Measurements from ENCODE around the gene CHMP3. TPM values are rescaled to one million over a fixed set of nuclear protein-coding genes. Genes with fewer than 3 reads are reported as not detected.
A peak's percentile ranks its signal among the peaks of the same experiment; 100 is the strongest.

Gene CHMP3
- total and polyA plus RNA-seq, 2 of the 8 experiments (the other 6 are each of a cell fraction or from before 2014, with no cell fraction given): 11.7 to 21.9 TPM

GRCh38 chr2:86562922-86563649 is at the start of gene CHMP3 (continued):
- TF ChIP-seq USF2 (IDR thresholded peaks at IDR 0.05; ENCODE audit: low read length) (no peak), KDM5A (IDR thresholded peaks at IDR 0.05; ENCODE audit: low read length) (no peak), YY1 (IDR thresholded peaks at IDR 0.05; ENCODE audit: low read depth, low read length) (no peak), RFX5 (IDR thresholded peaks at IDR 0.05; ENCODE audit: borderline replicate concordance, low read depth, low read length) (no peak), TAF1 (IDR thresholded peaks at IDR 0.05; ENCODE audit: low read depth, low read length) (peak; percentile 80), CTCF (IDR thresholded peaks at IDR 0.05; ENCODE audit: control extremely low read depth in 1 of 3, insufficient read depth in 1 of 3, low read depth in 1 of 3, low read length in 3 of 3) (no peak), CBX5 (IDR thresholded peaks at IDR 0.05; ENCODE audit: low read depth, low read length) (no peak), RBBP5 (IDR thresholded peaks at IDR 0.05; ENCODE audit: borderline replicate concordance, low read depth, low read length) (no peak), TCF12 (IDR thresholded peaks at IDR 0.05; ENCODE audit: low read depth, low read length) (no peak), CEBPB (IDR thresholded peaks at IDR 0.05; ENCODE audit: low read depth, low read length) (no peak), NANOG (IDR thresholded peaks at IDR 0.05; ENCODE audit: insufficient read depth, low read depth, low read length, poor library complexity, severe bottlenecking) (no peak), JUND (IDR thresholded peaks at IDR 0.05; ENCODE audit: low read length) (peak; percentile 97), GABPA (IDR thresholded peaks at IDR 0.05; ENCODE audit: borderline replicate concordance, insufficient read depth, low read length) (peak; percentile 43; the same call in 1 of the 2 replicates), EGR1 (IDR thresholded peaks at IDR 0.05; ENCODE audit: borderline replicate concordance, low read depth, low read length) (no peak), TEAD4 (IDR thresholded peaks at IDR 0.05; ENCODE audit: low read depth, low read length) (no peak), EZH2 (IDR thresholded peaks at IDR 0.05; ENCODE audit: low read depth, low read length, severe bottlenecking) (no peak), ATF3 (IDR thresholded peaks at IDR 0.05; ENCODE audit: insufficient read depth, low read depth, low read length) (no peak), CHD2 (IDR thresholded peaks at IDR 0.05; ENCODE audit: low read length) (0 out of 2 replicates have a peak, but pooled peaks have one; percentile 32), SP4 (IDR thresholded peaks at IDR 0.05; ENCODE audit: low read length) (no peak), ASH2L (IDR thresholded peaks at IDR 0.05; ENCODE audit: low read length) (peak; percentile 90), SIN3A (conservative IDR thresholded peaks at IDR 0.05 in 1 of 2, IDR thresholded peaks at IDR 0.05 in 1 of 2; ENCODE audit: low read depth in 1 of 2, low read length in 2 of 2) (no peak; a peak in 2 of 4 replicates)

All from H1 (cell line).